Dedifferentiated amniotic fluid mesenchymal stem cell (primary cell): ENCODE results near the gene MTG2.

Experiments used
- DNase-seq: peaks from one replicate; pipeline ENCODE4 v3.0.0-alpha.2; 2016; ENCODE audit errors: extremely low spot score

The MTG2 gene

DNA sequence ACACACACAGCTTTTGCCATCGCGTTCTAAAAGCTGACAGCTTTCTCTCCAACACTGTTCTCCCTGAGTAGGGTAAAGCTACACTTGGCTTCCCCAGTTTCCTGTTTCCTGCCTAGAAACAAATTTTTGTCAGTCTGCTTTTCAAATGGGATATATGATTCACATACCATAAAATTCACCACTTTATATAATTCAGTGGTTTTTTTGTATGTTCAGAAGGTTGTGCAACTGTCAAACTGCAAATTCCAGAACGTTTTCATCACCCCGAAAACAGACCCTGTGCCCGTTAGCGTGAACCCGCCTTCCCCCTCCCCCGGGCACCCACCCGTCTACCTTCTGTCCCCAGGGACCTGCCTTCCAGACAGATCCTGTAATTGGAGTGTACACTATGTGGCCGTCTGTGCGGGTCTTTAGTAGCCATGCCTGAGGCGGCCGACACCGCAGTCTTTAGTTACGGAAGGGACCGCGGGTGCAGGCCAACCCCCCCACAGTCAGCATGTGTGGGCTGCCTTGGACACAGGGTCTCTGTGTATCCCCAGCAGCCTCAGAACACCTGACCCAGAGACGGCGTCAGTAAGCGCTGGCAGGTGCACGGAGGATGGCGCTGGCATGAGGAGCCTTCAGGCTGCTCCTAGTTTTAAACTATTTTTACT is 20.7 kb downstream of the MTG2 start:
- DNase-seq = no peak

- DNase-seq = no peak
Observed at GRCh38 chr20:62205618-62206387, 23.0 kb downstream of the MTG2 start.

DNA sequence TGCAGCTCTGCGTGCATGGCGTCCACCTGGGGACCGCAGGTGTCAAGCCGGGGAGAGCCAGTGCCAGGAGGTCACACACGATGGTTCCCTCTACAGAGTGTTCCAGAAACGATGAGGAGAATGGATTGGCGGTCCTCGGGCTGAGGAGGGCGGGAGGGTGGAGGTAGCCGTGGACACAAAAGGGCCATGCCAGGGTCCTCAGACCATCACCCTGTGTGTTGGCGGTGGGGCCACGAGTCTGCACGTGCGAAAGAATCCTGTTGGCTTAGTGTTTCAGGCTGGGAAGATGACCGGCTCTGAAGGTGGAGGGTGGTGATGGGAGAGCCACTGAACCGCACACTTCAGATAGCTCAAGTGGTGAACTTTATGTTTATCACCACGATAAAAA is 23.6 kb downstream of the MTG2 start:
- DNase-seq = no peak

DNA sequence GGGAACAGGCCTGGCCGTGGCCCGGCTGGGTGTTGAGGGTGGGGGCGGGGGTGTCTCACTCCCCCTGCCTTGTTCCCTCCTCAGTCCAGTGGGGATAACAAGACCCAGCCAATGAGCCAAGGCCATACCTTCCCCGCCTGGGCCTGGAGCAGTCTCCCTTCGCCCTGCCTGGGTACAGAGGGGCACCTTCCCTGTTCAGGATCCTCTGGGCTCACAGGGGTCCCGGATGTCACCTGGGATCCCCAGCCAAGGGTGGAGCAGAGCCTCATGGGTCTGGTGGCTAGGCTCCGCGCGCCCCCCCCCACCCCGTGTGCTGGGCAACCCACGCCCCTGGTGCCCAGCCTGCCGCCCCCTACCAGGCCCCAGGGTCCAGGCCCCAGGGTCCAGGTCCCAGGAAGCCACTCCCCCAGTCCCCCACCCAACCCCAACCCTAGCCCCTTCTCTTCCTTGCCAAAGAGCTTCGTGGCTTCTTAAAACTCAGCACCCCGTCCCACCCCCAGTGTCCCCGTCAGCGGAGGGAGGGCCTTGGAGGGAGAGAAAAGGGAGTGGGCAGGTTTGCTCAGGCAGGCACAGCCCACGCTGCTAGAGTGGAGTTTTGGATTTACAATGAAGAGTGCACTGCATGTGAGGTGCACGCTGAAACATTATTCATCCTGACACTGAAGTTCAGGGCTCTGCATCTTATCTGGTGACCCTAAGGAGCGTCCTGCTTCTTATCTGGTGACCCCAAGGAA is 25.4 kb downstream of the MTG2 start:
- no peak for DNase-seq

- DNase-seq = no peak
Observed at GRCh38 chr20:62208795-62209755, 26.2 kb downstream of the MTG2 start.

DNA sequence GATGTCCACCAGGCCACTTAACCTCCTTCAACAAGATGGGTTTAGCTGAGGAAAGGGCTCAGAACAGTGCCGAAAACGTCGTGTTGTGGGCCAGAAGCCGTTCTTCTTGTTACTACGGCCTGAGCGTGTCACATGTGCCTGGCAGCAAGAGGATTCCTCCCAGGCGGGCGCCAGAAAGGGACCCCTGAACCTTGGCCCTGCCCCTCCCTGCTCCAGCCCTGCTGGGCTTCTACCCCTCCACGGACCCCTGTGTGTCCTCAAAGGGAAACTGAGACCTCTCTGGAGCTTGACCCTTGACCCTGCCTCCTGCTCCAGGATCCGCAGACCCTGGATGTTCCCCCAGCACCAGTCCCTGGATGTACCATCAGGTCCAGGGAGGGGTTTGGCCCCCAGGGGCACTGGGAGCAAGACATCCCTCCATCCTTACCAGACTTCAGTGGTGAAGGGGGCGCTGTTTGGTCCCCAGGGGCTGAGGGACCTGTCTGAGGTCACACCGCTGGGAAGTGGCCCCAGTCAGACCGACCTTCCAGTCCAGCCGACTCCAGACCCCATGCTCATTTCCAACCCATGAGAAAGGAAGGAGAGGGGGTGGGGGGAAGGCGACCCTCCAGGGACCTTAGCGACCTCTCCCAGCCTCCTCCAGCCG is 27.1 kb downstream of the MTG2 start:
- no peak for DNase-seq

DNA sequence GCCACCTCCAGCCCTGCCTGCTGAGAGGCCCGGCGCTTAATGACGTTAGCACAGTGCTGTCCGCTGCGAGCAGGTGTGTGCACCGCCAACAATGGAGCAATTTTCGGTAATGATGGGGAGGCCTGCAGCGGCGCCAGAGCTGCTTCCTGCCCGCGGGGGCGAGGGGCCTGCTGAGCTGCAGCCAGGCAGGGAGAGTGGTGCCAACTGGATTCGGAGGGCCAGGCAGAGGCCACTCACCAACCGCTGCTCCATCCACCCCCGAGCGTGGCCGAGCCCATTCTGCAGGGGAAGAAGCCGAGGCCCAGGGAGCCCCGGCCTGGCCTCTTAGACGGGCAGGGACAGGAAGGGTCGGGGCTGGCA is 27.6 kb downstream of the MTG2 start:
- no peak for DNase-seq

GRCh38 chr20:62211216-62211615 is 28.4 kb downstream of the MTG2 start:
- DNase-seq = no peak

DNA sequence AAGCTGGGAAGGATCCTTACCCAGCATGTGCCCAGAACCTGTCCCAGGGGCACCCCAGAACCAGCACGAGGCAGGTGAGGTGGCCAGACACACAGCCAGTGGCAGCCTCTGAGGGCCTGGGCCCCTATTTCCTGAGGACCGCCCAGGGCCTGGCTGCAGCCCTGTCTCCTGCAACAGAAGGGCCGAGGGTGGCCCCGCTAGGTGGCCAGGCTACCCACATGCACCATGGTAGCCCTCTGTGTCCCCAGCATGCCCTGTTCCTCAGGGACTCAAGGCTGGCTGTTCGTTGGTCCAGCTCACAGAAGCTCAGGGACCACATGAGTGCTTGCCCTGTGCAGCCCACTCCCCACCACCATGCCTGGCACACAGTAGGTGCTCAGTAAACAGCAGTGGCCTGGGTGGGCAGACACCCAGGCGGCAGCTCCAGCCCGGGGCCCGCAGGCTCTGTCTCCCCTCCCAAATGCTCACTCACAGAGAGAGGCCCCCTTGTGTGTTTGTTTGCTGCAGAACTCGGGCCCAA is 29.0 kb downstream of the MTG2 start:
- DNase-seq = no peak

DNA sequence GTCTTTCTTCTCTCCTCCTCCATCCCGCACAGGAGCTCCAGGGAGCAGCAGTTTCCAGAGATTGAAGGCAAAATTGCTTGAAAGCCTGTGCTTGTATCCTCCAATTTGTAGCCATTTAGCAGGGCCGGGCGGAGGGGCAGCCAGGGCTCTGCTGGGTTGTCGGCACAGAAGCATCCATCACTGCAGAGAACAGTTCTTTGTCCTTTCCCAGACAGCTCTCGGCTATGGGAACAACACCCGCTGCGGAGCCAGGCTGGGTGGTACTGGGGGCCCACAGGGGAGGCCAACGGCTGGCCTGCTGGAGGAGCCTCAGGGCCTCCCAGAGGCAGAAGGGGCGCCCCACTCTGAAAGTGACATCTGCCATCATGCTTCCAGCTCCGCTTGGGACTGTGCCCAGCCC is 29.5 kb downstream of the MTG2 start:
- no peak for DNase-seq

- DNase-seq = no peak
Observed at GRCh38 chr20:62214067-62214466, 31.2 kb downstream of the MTG2 start.

- no peak for DNase-seq
Observed at GRCh38 chr20:62215020-62215990, 32.5 kb downstream of the MTG2 start.

GRCh38 chr20:62215991-62216635 is 33.3 kb downstream of the MTG2 start:
- DNase-seq = no peak

GRCh38 chr20:62216636-62217566 is 34.1 kb downstream of the MTG2 start:
- no peak for DNase-seq

GRCh38 chr20:62217913-62218773 is 35.3 kb downstream of the MTG2 start:
- no peak for DNase-seq

DNA sequence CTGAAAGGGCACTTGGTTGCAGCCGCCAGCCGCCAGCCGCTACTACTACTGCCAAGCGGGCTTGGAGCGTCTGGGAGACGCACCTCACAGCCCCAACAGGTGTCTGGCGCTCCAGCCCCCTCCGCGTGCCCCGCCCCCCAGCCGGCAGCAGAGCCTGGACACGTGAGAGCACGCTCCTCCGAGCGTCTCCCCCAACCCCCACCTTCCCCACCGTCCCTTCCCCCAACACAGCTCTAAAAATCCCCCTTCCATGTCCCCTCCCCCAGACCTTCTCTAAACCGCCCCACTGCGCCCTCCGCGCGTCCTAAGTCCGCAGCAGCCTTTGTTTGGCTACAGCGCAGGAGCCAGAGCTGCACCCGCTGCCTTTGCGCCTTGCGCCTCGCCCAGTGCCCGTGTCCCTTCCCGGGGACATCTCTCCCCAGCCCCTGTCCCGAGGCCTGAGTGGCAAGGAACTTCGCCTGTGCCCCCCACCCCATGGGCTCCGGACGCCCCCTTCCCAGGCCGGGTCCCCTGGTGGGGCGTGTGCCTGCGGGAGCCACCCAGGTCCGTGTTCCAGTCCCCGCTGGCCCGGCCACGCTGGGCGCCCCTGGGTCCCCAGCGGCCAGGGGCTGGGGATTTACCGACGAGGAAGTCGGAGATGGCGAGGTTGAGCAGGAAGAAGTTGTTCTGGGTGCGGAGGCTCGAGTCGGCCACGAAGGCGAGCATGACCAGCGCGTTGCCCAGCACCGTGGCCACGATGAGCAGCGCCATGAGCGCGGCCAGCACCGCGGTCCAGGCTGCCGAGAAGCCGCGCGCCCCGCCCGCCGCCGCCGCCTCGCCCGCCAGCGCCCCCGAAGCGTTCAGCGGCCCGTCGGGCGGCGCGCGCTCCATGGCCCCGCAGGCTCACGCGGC is 36.5 kb downstream of the MTG2 start:
- no peak for DNase-seq
